H1 (cell line): ENCODE measurements around the gene ZNF423. TPM values are rescaled to one million over a fixed set of nuclear protein-coding genes. Genes with fewer than 3 reads are reported as not detected.

Experiments
- CTCF ChIA-PET: fragments of 300-600 bp; sonication (Branson Sonifier 250); formaldehyde crosslinking; loops from one replicate; lab custom pipeline; 2021; ENCODE audit not compliant: partially characterized antibody; lab: Charles Lee
- POLR2A ChIA-PET: fragments of 300-600 bp; sonication (Branson Sonifier 250); formaldehyde crosslinking; loops from one replicate; lab custom pipeline; 2021; ENCODE audit warnings: inconsistent platforms; ENCODE audit not compliant: partially characterized antibody; lab: Charles Lee
- DNase-seq, 2 experiments: peaks; one replicate each; pipeline versions ENCODE4 v3.0.0 to v3.0.0-alpha.2; 2010 to 2022; ENCODE audit warnings: low spot score in 2 of 2, low read depth in 1 of 2, mixed read lengths in 1 of 2
- FAIRE-seq: peaks from 2 replicates; lab custom pipeline; 2011; peaks lifted over from hg19 to GRCh38; lab: Jason Lieb, UNC
- H2AFZ ChIP-seq: 2 replicates; pipeline ENCODE4 v1.8.1; 2012; ENCODE audit warnings: low read length, inconsistent platforms
- H2AK5ac ChIP-seq: 2 replicates; pipeline ENCODE4 v1.6.1; 2013; ENCODE audit warnings: low read depth, low read length
- H2BK120ac ChIP-seq: replicated peaks from 2 replicates; pipeline ENCODE3; 2013; ENCODE audit warnings: low read depth, low read length, inconsistent platforms
- H2BK12ac ChIP-seq: 2 replicates; pipeline ENCODE4 v1.6.1; 2013; ENCODE audit warnings: low read depth, low read length
- H2BK15ac ChIP-seq: 2 replicates; pipeline ENCODE4 v1.6.1; 2013; ENCODE audit warnings: low read length
- H2BK20ac ChIP-seq: 2 replicates; pipeline ENCODE4 v1.6.1; 2013; ENCODE audit warnings: low read length
- H2BK5ac ChIP-seq: 2 replicates; pipeline ENCODE4 v1.6.1; 2013; ENCODE audit warnings: low read depth, low read length
- H3K14ac ChIP-seq: 2 replicates; pipeline ENCODE4 v1.6.1; 2013; ENCODE audit warnings: inconsistent platforms; ENCODE audit not compliant: insufficient read length
- H3K18ac ChIP-seq: 2 replicates; pipeline ENCODE4 v1.6.1; 2013; ENCODE audit warnings: low read length; ENCODE audit errors: extremely low read depth
- H3K23ac ChIP-seq: 2 replicates; pipeline ENCODE4 v1.6.1; 2013; ENCODE audit warnings: inconsistent platforms; ENCODE audit not compliant: insufficient read length
- H3K23me2 ChIP-seq: 2 replicates; pipeline ENCODE4 v1.6.1; 2013; ENCODE audit warnings: low read depth, low read length
- H3K27ac ChIP-seq: 2 replicates; pipeline ENCODE4 v1.6.1; 2011; ENCODE audit warnings: low read depth, low read length, inconsistent platforms
- H3K27me3 ChIP-seq, 4 experiments: replicated peaks in 1 of 4; 1 replicate in 1 of 4; 2 replicates in 3 of 4; pipeline versions ENCODE4 v1.6.1 to v1.8.1; 2011 to 2013; ENCODE audit warnings: low read length in 3 of 4, mild to moderate bottlenecking in 3 of 4, inconsistent platforms in 2 of 4, mixed read lengths in 2 of 4, moderate library complexity in 1 of 4; ENCODE audit not compliant: control insufficient read depth in 3 of 4, insufficient read depth in 3 of 4; ENCODE audit errors: extremely low read depth in 1 of 4
- H3K36me3 ChIP-seq, 4 experiments: 2 replicates each; pipeline versions ENCODE4 v1.6.1 to v1.8.1; 2011 to 2013; ENCODE audit warnings: mild to moderate bottlenecking in 4 of 4, low read length in 3 of 4, moderate library complexity in 2 of 4, control low read depth in 1 of 4, inconsistent platforms in 1 of 4; ENCODE audit not compliant: insufficient read depth in 4 of 4, control insufficient read depth in 2 of 4
- H3K4ac ChIP-seq: replicated peaks from 2 replicates; pipeline ENCODE3; 2013; ENCODE audit warnings: low read length, low read depth, mixed read lengths, inconsistent platforms; ENCODE audit not compliant: insufficient read length
- H3K4me1 ChIP-seq, 4 experiments: replicated peaks in 1 of 4; 1 replicate in 1 of 4; 2 replicates in 3 of 4; pipeline versions ENCODE4 v1.6.1 to v1.8.1; 2011 to 2013; ENCODE audit warnings: low read length in 3 of 4, inconsistent platforms in 2 of 4, mixed read lengths in 1 of 4; ENCODE audit not compliant: insufficient read depth in 4 of 4, control insufficient read depth in 3 of 4
- H3K4me2 ChIP-seq, 2 experiments: 2 replicates each; pipeline versions ENCODE4 v1.6.1 to v1.8.1; 2011 to 2013; ENCODE audit warnings: low read depth in 2 of 2, low read length in 2 of 2, control low read depth in 1 of 2, inconsistent platforms in 1 of 2, mild to moderate bottlenecking in 1 of 2; ENCODE audit not compliant: insufficient read depth in 1 of 2
- H3K4me3 ChIP-seq, 4 experiments: fragments of 200-600, 300-600 bp in 1 of 4; sonication (generic), shearing (Covaris generic), sonication (Bioruptor Twin) in 1 of 4; 2 replicates each; pipeline versions ENCODE4 v1.5.1 to v1.8.1; 2011 to 2016; ENCODE audit warnings: low read length in 4 of 4, low read depth in 3 of 4, control low read depth in 2 of 4, inconsistent platforms in 2 of 4, mild to moderate bottlenecking in 2 of 4, mixed read lengths in 1 of 4, moderate library complexity in 1 of 4; ENCODE audit not compliant: insufficient read depth in 2 of 4; ENCODE audit errors: extremely low read depth in 1 of 4
- H3K56ac ChIP-seq: replicated peaks from 2 replicates; pipeline ENCODE3; 2013; ENCODE audit warnings: low read depth, mild to moderate bottlenecking, mixed read lengths, low read length, inconsistent platforms; ENCODE audit not compliant: insufficient read length
- H3K79me1 ChIP-seq: 2 replicates; pipeline ENCODE4 v1.6.1; 2013; ENCODE audit warnings: low read depth, low read length, control low read depth
- H3K79me2 ChIP-seq, 2 experiments: 2 replicates each; pipeline versions ENCODE4 v1.6.1 to v1.8.1; 2012 to 2013; ENCODE audit warnings: low read length in 2 of 2, mild to moderate bottlenecking in 2 of 2, inconsistent platforms in 1 of 2; ENCODE audit not compliant: insufficient read depth in 2 of 2, control insufficient read depth in 1 of 2
- H3K9ac ChIP-seq, 4 experiments: replicated peaks in 1 of 4; 1 replicate in 1 of 4; 2 replicates in 3 of 4; pipeline versions ENCODE4 v1.6.1 to v1.8.1; 2011 to 2013; ENCODE audit warnings: low read depth in 3 of 4, low read length in 3 of 4, control low read depth in 2 of 4, mild to moderate bottlenecking in 2 of 4, moderate library complexity in 2 of 4, inconsistent platforms in 1 of 4; ENCODE audit errors: extremely low read depth in 1 of 4
- H3K9me3 ChIP-seq, 2 experiments: 2 replicates each; pipeline versions ENCODE4 v1.6.1 to v1.8.1; 2012 to 2013; ENCODE audit warnings: mild to moderate bottlenecking in 2 of 2, moderate library complexity in 2 of 2, control low read depth in 1 of 2, inconsistent platforms in 1 of 2, low read depth in 1 of 2, low read length in 1 of 2, mixed read lengths in 1 of 2; ENCODE audit not compliant: insufficient read depth in 2 of 2
- H4K20me1 ChIP-seq, 2 experiments: replicated peaks in 1 of 2; 2 replicates each; pipeline versions ENCODE3 to v1.8.1; 2011 to 2013; ENCODE audit warnings: inconsistent platforms in 2 of 2, low read length in 2 of 2, mild to moderate bottlenecking in 1 of 2; ENCODE audit not compliant: insufficient read depth in 2 of 2, control insufficient read depth in 1 of 2
- H4K5ac ChIP-seq: 2 replicates; pipeline ENCODE4 v1.6.1; 2013; ENCODE audit warnings: low read length, low read depth, mixed read lengths, inconsistent platforms; ENCODE audit not compliant: insufficient read length
- H4K8ac ChIP-seq: 2 replicates; pipeline ENCODE4 v1.8.0; 2013; ENCODE audit warnings: mild to moderate bottlenecking, moderate library complexity, low read length, inconsistent platforms; ENCODE audit not compliant: insufficient read depth; ENCODE audit errors: extremely low read depth
- H4K91ac ChIP-seq: replicated peaks from 2 replicates; pipeline ENCODE3; 2013; ENCODE audit warnings: low read length, mixed read lengths, inconsistent platforms; ENCODE audit not compliant: insufficient read length
- ASH2L ChIP-seq: fragments of 200-600, 300-600 bp; sonication (generic); IDR thresholded peaks from one replicate; pipeline ENCODE4 v1.7.1; 2017; ENCODE audit warnings: low read length
- CHD2 ChIP-seq: IDR thresholded peaks from 2 replicates; pipeline ENCODE4 v1.6.1; 2012; ENCODE audit warnings: low read length, improper control_type of control experiment
- HDAC2 ChIP-seq, 2 experiments: fragments of 300-600 bp in 1 of 2; sonication (generic) in 1 of 2; IDR thresholded peaks; 2 replicates each; pipeline ENCODE4 v1.6.1; 2011 to 2012; ENCODE audit warnings: low read depth in 2 of 2, low read length in 2 of 2, mild to moderate bottlenecking in 2 of 2, moderate library complexity in 2 of 2, borderline replicate concordance in 1 of 2, inconsistent platforms in 1 of 2
- MAFK ChIP-seq: IDR thresholded peaks from 2 replicates; pipeline ENCODE4 v1.6.1; 2012; ENCODE audit warnings: low read depth, mild to moderate bottlenecking, improper control_type of control experiment, low read length
- POLR2AphosphoS5 ChIP-seq: IDR thresholded peaks from 2 replicates; pipeline ENCODE4 v1.6.1; 2011; ENCODE audit warnings: low read depth, low read length
- SIN3A ChIP-seq, 2 experiments: IDR thresholded peaks in 1 of 2; conservative IDR thresholded peaks in 1 of 2; 2 replicates each; pipeline ENCODE4 v1.6.1; 2011 to 2012; ENCODE audit warnings: low read length in 2 of 2, improper control_type of control experiment in 1 of 2, low read depth in 1 of 2, mild to moderate bottlenecking in 1 of 2
- TAF7 ChIP-seq: optimal IDR thresholded peaks from 2 replicates; pipeline ENCODE3; 2011; ENCODE audit warnings: low read depth, mild to moderate bottlenecking, inconsistent platforms, low read length, moderate library complexity, borderline replicate concordance
- WGBS, 2 experiments: shearing (Covaris generic) in 1 of 2; methylation state at CpG; one replicate each; pipeline versions ENCODE4 v1.1.6 to v1.1.7; 2013 to 2015; ENCODE audit warnings: low lambda C conversion rate in 2 of 2, mixed read lengths in 2 of 2, inconsistent platforms in 1 of 2, low coverage in 1 of 2, missing lambda C conversion rate in 1 of 2; ENCODE audit not compliant: insufficient replicate concordance in 2 of 2, insufficient coverage in 1 of 2, insufficient read length in 1 of 2; ENCODE audit errors: extremely low coverage in 1 of 2, missing lambda C conversion rate in 1 of 2; 5-methylcytosine and 5-hydroxymethylcytosine counted together
- polyA plus RNA-seq, 7 experiments: library from polyadenylated mRNA; depleted of rRNA in 3 of 7; stranded (reverse) in 5 of 7; unstranded in 2 of 7; fragments of >200 nt in 5 of 7; fragments of 200-250 nt in 2 of 7; gene quantifications; 1 replicate in 5 of 7; 2 replicates in 1 of 7; 4 replicates in 1 of 7; pipeline versions ENCODE4 v1.2.1 to v1.2.3, GENCODE V29; 2011 to 2013; ENCODE audit warnings: missing spikeins in 2 of 7, mixed read lengths in 2 of 7
- total RNA-seq: library from RNA; stranded (reverse); fragmentation: NEBNext Ultra II Directional; extraction: Animal tissue kit (Norgen Biotek cat#: 25700); gene quantifications from 2 replicates; pipeline ENCODE4 v1.2.1, GENCODE V29; 2021

ZNF423 gene
- total and polyA plus RNA-seq, 2 of the 8 experiments (the other 6 are each of a cell fraction or from before 2014, with no cell fraction given): 38.2 to 52.3 TPM

GRCh38 chr16:49556606-49557446, 299.1 kb downstream of the ZNF423 start:
- H3K23me2 ChIP-seq: peaks cover 8% of the 10 kb centered on the region; the same call in 1 of the 2 replicates
- no peak overlapping the region for H3K23ac ChIP-seq
- H3K9ac ChIP-seq: no peak overlapping the region; a peak in 1 of 7 replicates
- H3K56ac ChIP-seq: no peak overlapping the region
- peak; percentile 43 to 75 for DNase-seq
- CTCF ChIA-PET: interaction anchor here (0.8 to 13.1 kb wide), 44 partner anchors 7 to 365 kb away, joined by 3 to 165 read pairs (median 5); no protein-coding TSS in a partner anchor
- FAIRE-seq: peak; percentile 73
- H3K79me1 ChIP-seq: peaks cover 2% of the 10 kb centered on the region; the same call in 1 of the 2 replicates
- peak overlapping the region; percentile 68 to 76 for H3K4me2 ChIP-seq
- POLR2A ChIA-PET: interaction anchor here (0.7 to 1.2 kb wide), 5 partner anchors 10 to 145 kb away, joined by 3 to 4 read pairs (median 3); no protein-coding TSS in a partner anchor
- H4K91ac ChIP-seq: no peak overlapping the region
- H2BK15ac ChIP-seq: no peak overlapping the region; the same call in 1 of the 2 replicates
- H2BK120ac ChIP-seq: no peak overlapping the region
- H3K4ac ChIP-seq: peak overlapping the region; percentile 50
- no peak overlapping the region for H2BK12ac ChIP-seq
- no peak overlapping the region for H2BK20ac ChIP-seq
- no peak overlapping the region for H4K5ac ChIP-seq
- whole genome bisulfite sequencing, 2 experiments: 7% methylated on average over 19 of the region's 23 CpGs; no CpG with 5 or more reads in 1 of the 2 experiments
- H3K36me3 ChIP-seq: no peaks in the 10 kb centered on the region
- peaks cover 9 to 25% (median 19%) of the 10 kb centered on the region in 4 experiments for H3K4me1 ChIP-seq
- H4K8ac ChIP-seq: no peak overlapping the region
- peak overlapping the region in 3 of 4 experiments; percentile 24 to 50 (median 38); a peak in 6 of 8 replicates for H3K4me3 ChIP-seq
- no peaks in the 10 kb centered on the region for H3K79me2 ChIP-seq
- H2AK5ac ChIP-seq: no peak overlapping the region
- no peak overlapping the region for H3K14ac ChIP-seq
- no peak overlapping the region for H2AFZ ChIP-seq
- peak overlapping the region; percentile 37; the same call in 1 of the 2 replicates for H2BK5ac ChIP-seq
- peak overlapping the region; percentile 93 for H3K18ac ChIP-seq
- H3K27ac ChIP-seq: 0 out of 2 replicates have a peak overlapping the region, but pooled peaks have one; percentile 39
- no peaks in the 10 kb centered on the region for H3K9me3 ChIP-seq
- H4K20me1 ChIP-seq: no peaks in the 10 kb centered on the region
- no peaks in the 10 kb centered on the region; a peak in 2 of 7 replicates for H3K27me3 ChIP-seq
- TF ChIP-seq HDAC2 (IDR thresholded peaks at IDR 0.05; ENCODE audit: borderline replicate concordance in 1 of 2, low read depth in 2 of 2, low read length in 2 of 2): peak; percentile 33 to 63; a peak in 1 of 4 replicates
- no peak for TF ChIP-seq TAF7
- 0 out of 4 replicates have a peak, but pooled peaks of 1 of the 2 experiments have one; percentile 19 for TF ChIP-seq SIN3A (conservative IDR thresholded peaks at IDR 0.05 in 1 of 2, IDR thresholded peaks at IDR 0.05 in 1 of 2; ENCODE audit: low read depth in 1 of 2, low read length in 2 of 2)
- TF ChIP-seq CHD2: no peak
- no peak for TF ChIP-seq POLR2AphosphoS5
- TF ChIP-seq ASH2L: peak; percentile 65
- TF ChIP-seq MAFK: no peak
